ENCODE results near the gene AHCTF1. TPM values are rescaled to one million over a fixed set of nuclear protein-coding genes. Genes with fewer than 3 reads are reported as not detected.

AHCTF1 gene
- total and polyA plus RNA-seq, 10 of the 15 experiments (the other 5 are each of a cell fraction or from before 2014, with no cell fraction given), result 3.4 to 45.5 (median 17.8) TPM

GRCh38 chr1:246959944-246960693 lies 28.4 kb upstream of the AHCTF1 start (continued):
- TF ChIP-seq RELB (IDR thresholded peaks at IDR 0.05; ENCODE audit: low read depth) (peak; percentile 46; the same call in 1 of the 2 replicates), IKZF2 (IDR thresholded peaks at IDR 0.05) (peak; percentile 67 to 69; a peak in 3 of 4 replicates), SUPT20H (IDR thresholded peaks at IDR 0.05; ENCODE audit: borderline replicate concordance, control insufficient read depth, low read depth, low read length) (no peak), CTCF (IDR thresholded peaks at IDR 0.05 in 2 of 3, conservative IDR thresholded peaks at IDR 0.05 in 1 of 3; ENCODE audit: control insufficient read depth in 2 of 3, extremely low read depth in 1 of 3, insufficient read depth in 1 of 3, low read depth in 3 of 3, low read length in 3 of 3) (peak in 1 of 3 experiments; percentile 20; a peak in 1 of 6 replicates)

- H3K36me3 ChIP-seq (ENCODE audit: control insufficient read depth in 2 of 2, insufficient read depth in 2 of 2, low read length in 1 of 2), result no peaks in the 10 kb centered on the region
- no peak overlapping the region for H3K4me2 ChIP-seq (ENCODE audit: control insufficient read depth, insufficient read depth)
- no peaks in the 10 kb centered on the region for H3K27me3 ChIP-seq (replicated peaks in 1 of 2; ENCODE audit: control insufficient read depth in 2 of 2, insufficient read depth in 2 of 2, low read length in 1 of 2)
- no peaks in the 10 kb centered on the region for H4K20me1 ChIP-seq (ENCODE audit: control insufficient read depth, insufficient read depth)
- H3K4me3 ChIP-seq, result no peak overlapping the region
- RAD21 ChIA-PET (ENCODE audit: unreplicated experiment), result no interaction called here
- POLR2A ChIA-PET, result interaction anchor here (0.6 to 0.7 kb wide), 2 partner anchors 15 to 24 kb away, joined by 3 to 4 read pairs; no protein-coding TSS in a partner anchor
- no peaks in the 10 kb centered on the region for H3K4me1 ChIP-seq (ENCODE audit: control insufficient read depth, insufficient read depth, low read length)
- intact Hi-C loops (cut with micrococcal nuclease; ENCODE audit: unreplicated experiment) (no loop called here), in situ Hi-C loops (cut with MboI) (no loop called here)
- no peaks in the 10 kb centered on the region for H3K79me2 ChIP-seq (ENCODE audit: control insufficient read depth, insufficient read depth, low read length)
- peaks cover 3% of the 10 kb centered on the region; the same call in 2 of the 3 replicates for H3K9me3 ChIP-seq (replicated peaks; ENCODE audit: control insufficient read depth, insufficient read depth, low read length)
- no peak for ATAC-seq
- H2AFZ ChIP-seq (ENCODE audit: control insufficient read depth, low read depth, low read length), result no peak overlapping the region
- 96% methylated on average over 4 of the region's 4 CpGs for WGBS (ENCODE audit: insufficient coverage, insufficient replicate concordance, low lambda C conversion rate, missing lambda C conversion rate)
- SMC1A ChIA-PET (ENCODE audit: uncharacterized antibody, unreplicated experiment), result interaction anchor here (0.6 to 1.2 kb wide), 3 partner anchors 17 to 86 kb away, joined by 4 read pairs; no protein-coding TSS in a partner anchor
- BruUV-seq (replicated peaks), result no TSS peak
- H3K9ac ChIP-seq (ENCODE audit: control insufficient read depth, insufficient read depth, low read length), result no peak overlapping the region
- CTCF ChIA-PET, result interaction anchor here (1.0 to 1.5 kb wide), 2 partner anchors 18 to 265 kb away, joined by 3 to 4 read pairs; no protein-coding TSS in a partner anchor
- FAIRE-seq, result no peak
- no peak for DNase-seq (ENCODE audit: low read depth, low spot score)
- no peak overlapping the region for H3K27ac ChIP-seq (ENCODE audit: control insufficient read depth, insufficient read depth)
- TF ChIP-seq HDAC6 (IDR thresholded peaks at IDR 0.05; ENCODE audit: unreplicated experiment) (no peak), ZBTB11 (CRISPR knock-in tag; IDR thresholded peaks at IDR 0.05) (no peak), YY1 (IDR thresholded peaks at IDR 0.05; ENCODE audit: low read depth, low read length) (no peak), TCF12 (IDR thresholded peaks at IDR 0.05; ENCODE audit: low read depth, low read length) (no peak), BHLHE40 (IDR thresholded peaks at IDR 0.05; ENCODE audit: borderline replicate concordance in 1 of 2, low read depth in 2 of 2, low read length in 1 of 2) (no peak), EGR1 (IDR thresholded peaks at IDR 0.05; ENCODE audit: borderline replicate concordance in 1 of 2, low read depth in 2 of 2, low read length in 2 of 2) (no peak), ZBED1 (IDR thresholded peaks at IDR 0.05; ENCODE audit: borderline replicate concordance) (no peak), HDAC2 (IDR thresholded peaks at IDR 0.05) (no peak), ATF3 (IDR thresholded peaks at IDR 0.05; ENCODE audit: borderline replicate concordance, extremely low read depth, low read depth, low read length) (no peak), PML (IDR thresholded peaks at IDR 0.05; ENCODE audit: low read length) (no peak)
These were observed 22.4 kb upstream of the AHCTF1 start for GRCh38 chr1:246954126-246954525.
